Measurements from ENCODE around the gene BCL7A.

Gene BCL7A

GRCh38 chr12:122006186-122006926 lies 15.3 kb upstream of the BCL7A start:
- Histone ChIP-seq H3K4me3 (ENCODE audit: low read depth, low read length) (no peak overlapping the region), H3K9me3 (no peaks in the 10 kb centered on the region), H3K36me3 (no peaks in the 10 kb centered on the region), H3K27me3 (no peaks in the 10 kb centered on the region), H3K4me1 (no peaks in the 10 kb centered on the region)
- no peak for TF ChIP-seq CTCF (IDR thresholded peaks at IDR 0.05; ENCODE audit: low read depth, low read length)
- DNase-seq: no peak

GRCh38 chr12:122009741-122010140 lies 11.9 kb upstream of the BCL7A start:
- no peak for DNase-seq
- H3K36me3 ChIP-seq: no peaks in the 10 kb centered on the region
- no peaks in the 10 kb centered on the region for H3K4me1 ChIP-seq
- no peak for TF ChIP-seq CTCF (IDR thresholded peaks at IDR 0.05; ENCODE audit: low read depth, low read length)
- no peaks in the 10 kb centered on the region for H3K27me3 ChIP-seq
- H3K4me3 ChIP-seq (ENCODE audit: low read depth, low read length): no peak overlapping the region
- H3K9me3 ChIP-seq: no peaks in the 10 kb centered on the region

GRCh38 chr12:122012184-122012583 lies 9.5 kb upstream of the BCL7A start:
- Histone ChIP-seq H3K4me3 (ENCODE audit: low read depth, low read length) (no peak overlapping the region), H3K4me1 (no peaks in the 10 kb centered on the region), H3K27me3 (no peaks in the 10 kb centered on the region), H3K9me3 (no peaks in the 10 kb centered on the region), H3K36me3 (no peaks in the 10 kb centered on the region)
- TF ChIP-seq CTCF (IDR thresholded peaks at IDR 0.05; ENCODE audit: low read depth, low read length): no peak
- DNase-seq: no peak

- DNase-seq: no peak
- no peaks in the 10 kb centered on the region for H3K4me1 ChIP-seq
- H3K9me3 ChIP-seq: no peaks in the 10 kb centered on the region
- H3K36me3 ChIP-seq: no peaks in the 10 kb centered on the region
- H3K27me3 ChIP-seq: no peaks in the 10 kb centered on the region
- TF ChIP-seq CTCF (IDR thresholded peaks at IDR 0.05; ENCODE audit: low read depth, low read length): no peak
- no peak overlapping the region for H3K4me3 ChIP-seq (ENCODE audit: low read depth, low read length)
These were observed 8.5 kb upstream of the BCL7A start for GRCh38 chr12:122013136-122013535.

GRCh38 chr12:122013791-122014590 lies 7.7 kb upstream of the BCL7A start:
- DNase-seq: no peak
- Histone ChIP-seq H3K36me3 (no peaks in the 10 kb centered on the region), H3K9me3 (no peaks in the 10 kb centered on the region), H3K4me3 (ENCODE audit: low read depth, low read length) (no peak overlapping the region), H3K27me3 (no peaks in the 10 kb centered on the region), H3K4me1 (no peaks in the 10 kb centered on the region)
- TF ChIP-seq CTCF (IDR thresholded peaks at IDR 0.05; ENCODE audit: low read depth, low read length): no peak

- Histone ChIP-seq H3K9me3 (no peaks in the 10 kb centered on the region), H3K4me1 (no peaks in the 10 kb centered on the region), H3K27me3 (no peaks in the 10 kb centered on the region), H3K36me3 (no peaks in the 10 kb centered on the region), H3K4me3 (ENCODE audit: low read depth, low read length) (no peak overlapping the region)
- DNase-seq: no peak
- no peak for TF ChIP-seq CTCF (IDR thresholded peaks at IDR 0.05; ENCODE audit: low read depth, low read length)
These were observed 6.9 kb upstream of the BCL7A start for GRCh38 chr12:122014781-122015180.

Data from BE2C (cell line).